Stimulated activated CD8-positive, alpha-beta memory T cell treated with anti-CD3 and anti-CD28 coated beads, Interleukin-2, amount 100 ng/mL, for 1 hour (primary cell): ENCODE results near the gene HRH1.
"Not testable (repeated sequence)": the region's sequence is repeated elsewhere in the genome, so short reads cannot be mapped to it uniquely, and the experiment has no call there.

Experiments used
- DNase-seq, 2 donors: peaks; one replicate each; pipeline ENCODE4 v3.0.0-alpha.2; 2020; ENCODE audit warnings: low read depth in 2 of 2

HRH1 gene

GRCh38 chr3:11140713-11141104 lies 13.6 kb upstream of the HRH1 start:
- no peak for DNase-seq

- no peak for DNase-seq
Observed at GRCh38 chr3:11143476-11143875, 10.8 kb upstream of the HRH1 start.

- DNase-seq = no peak
Observed at GRCh38 chr3:11144996-11145395, 9.3 kb upstream of the HRH1 start.

GRCh38 chr3:11145888-11146287 lies 8.4 kb upstream of the HRH1 start:
- no peak for DNase-seq

- DNase-seq = no peak
Observed at GRCh38 chr3:11146773-11147660, 7.3 kb upstream of the HRH1 start.

- DNase-seq = no peak
Observed at GRCh38 chr3:11150256-11150655, 4.0 kb upstream of the HRH1 start.

GRCh38 chr3:11152301-11152700 lies 2.0 kb upstream of the HRH1 start:
- no peak for DNase-seq

- DNase-seq = no peak
Observed at GRCh38 chr3:11154953-11155325, 646 bp downstream of the HRH1 start.

- DNase-seq = no peak
Observed at GRCh38 chr3:11155341-11156025, 1.2 kb downstream of the HRH1 start.

- DNase-seq = no peak
Observed at GRCh38 chr3:11156026-11156410, 1.7 kb downstream of the HRH1 start.

- no peak for DNase-seq
Observed at GRCh38 chr3:11157421-11157820, 3.1 kb downstream of the HRH1 start.

GRCh38 chr3:11159421-11159904 lies 5.2 kb downstream of the HRH1 start:
- DNase-seq = no peak

GRCh38 chr3:11161666-11162065 lies 7.4 kb downstream of the HRH1 start:
- DNase-seq = no peak

GRCh38 chr3:11162401-11163345 lies 8.4 kb downstream of the HRH1 start:
- DNase-seq = no peak

GRCh38 chr3:11164607-11165006 lies 10.3 kb downstream of the HRH1 start:
- DNase-seq = no peak

GRCh38 chr3:11165476-11165875 lies 11.2 kb downstream of the HRH1 start:
- no peak for DNase-seq

- not testable (repeated sequence) for DNase-seq
Observed at GRCh38 chr3:11166807-11167400, 12.6 kb downstream of the HRH1 start.

- DNase-seq = no peak
Observed at GRCh38 chr3:11167590-11167989, 13.3 kb downstream of the HRH1 start.

GRCh38 chr3:11168406-11168805 lies 14.1 kb downstream of the HRH1 start:
- no peak for DNase-seq

GRCh38 chr3:11168881-11169805 lies 14.8 kb downstream of the HRH1 start:
- DNase-seq = no peak
